A549 (cell line): ENCODE measurements around the gene TUB. TPM values are rescaled to one million over a fixed set of nuclear protein-coding genes. Genes with fewer than 3 reads are reported as not detected.

ENCODE experiments used
- ATAC-seq, 2 experiments: fragments of 200-7000 bp in 1 of 2; fragments of >200 bp in 1 of 2; cut with Nextera tagmentation in 1 of 2; cut with Tn5 transposase in 1 of 2; 3 replicates each; pipeline versions ENCODE4 v1.8.0 to v1.9.1; 2018 to 2020; ENCODE audit warnings: mild to moderate bottlenecking in 1 of 2, moderate library complexity in 1 of 2
- CTCF ChIA-PET: fragments of 300-600 bp; sonication (Branson Sonifier 250); formaldehyde crosslinking; extraction: SDS; loops from one replicate; lab custom pipeline; 2021; ENCODE audit warnings: antibody characterized with exemption, inconsistent platforms; lab: Yijun Ruan, JAX
- POLR2A ChIA-PET: fragments of 350-600 bp; formaldehyde crosslinking; extraction: SDS; loops from one replicate; lab custom pipeline; 2021; ENCODE audit warnings: antibody characterized with exemption, inconsistent platforms; lab: Yijun Ruan, JAX
- DNase-seq, 2 experiments: peaks; one replicate each; pipeline versions ENCODE4 v3.0.0 to v3.0.0-alpha.2; 2011 to 2016; ENCODE audit warnings: low read depth in 1 of 2, low spot score in 1 of 2
- FAIRE-seq: peaks from 2 replicates; lab custom pipeline; 2011; peaks lifted over from hg19 to GRCh38; lab: Jason Lieb, UNC
- H3K27ac ChIP-seq, 2 experiments: fragments of >200 bp; sonication (Bioruptor Twin); formaldehyde crosslinking; 3 replicates each; pipeline ENCODE4 v1.5.1; 2016 to 2017
- H3K4me1 ChIP-seq: fragments of >200 bp; sonication (Bioruptor Twin); formaldehyde crosslinking; 3 replicates; pipeline ENCODE4 v1.6.1; 2016
- H3K4me2 ChIP-seq: fragments of >200 bp; sonication (Bioruptor Twin); formaldehyde crosslinking; 3 replicates; pipeline ENCODE4 v1.6.1; 2016
- H3K4me3 ChIP-seq: fragments of >200 bp; sonication (Bioruptor Twin); formaldehyde crosslinking; 3 replicates; pipeline ENCODE4 v1.5.1; 2016
- H3K9me3 ChIP-seq: fragments of >200 bp; sonication (Bioruptor Twin); formaldehyde crosslinking; 3 replicates; pipeline ENCODE4 v1.6.1; 2016
- BHLHE40 ChIP-seq: IDR thresholded peaks from 2 replicates; pipeline ENCODE4 v1.6.1; 2012; ENCODE audit warnings: low read depth, low read length, inconsistent platforms
- CBX2 ChIP-seq: fragments of 200-600 bp; sonication (generic); IDR thresholded peaks from 2 replicates; pipeline ENCODE4 v1.6.1; 2016; ENCODE audit warnings: low read depth, mild to moderate bottlenecking, borderline replicate concordance
- CHD2 ChIP-seq: fragments of 150-350 bp; IDR thresholded peaks from 2 replicates; pipeline ENCODE4 v1.6.1; 2014; ENCODE audit warnings: low read length; ENCODE audit not compliant: partially characterized antibody
- EHF ChIP-seq: fragments of 250-450 bp; sonication (Bioruptor Pico); IDR thresholded peaks from 2 replicates; pipeline ENCODE4 v1.5.0; 2020; ENCODE audit warnings: mild to moderate bottlenecking
- EHMT2 ChIP-seq: fragments of 200-600 bp; sonication (generic); IDR thresholded peaks from 2 replicates; pipeline ENCODE4 v1.6.1; 2016; ENCODE audit warnings: antibody characterized with exemption, low read depth, mild to moderate bottlenecking, moderate library complexity
- HES2 ChIP-seq: fragments of >200 bp; sonication (Bioruptor Twin); formaldehyde crosslinking; IDR thresholded peaks from 2 replicates; pipeline ENCODE4 v1.6.1; 2016
- HOXA7 ChIP-seq: fragments of 250-450 bp; sonication (Bioruptor Pico); IDR thresholded peaks from 2 replicates; pipeline ENCODE4 v1.5.0; 2020; ENCODE audit warnings: mild to moderate bottlenecking, moderate library complexity
- HOXB5 ChIP-seq: fragments of 250-450 bp; sonication (Bioruptor Pico); IDR thresholded peaks from 2 replicates; pipeline ENCODE4 v1.5.0; 2020; ENCODE audit warnings: mild to moderate bottlenecking, moderate library complexity
- JUN ChIP-seq, 2 experiments: fragments of >200 bp; sonication (Bioruptor Twin); formaldehyde crosslinking; IDR thresholded peaks; 2 replicates in 1 of 2; 3 replicates in 1 of 2; pipeline ENCODE4 v1.6.1; 2016 to 2017
- JUNB ChIP-seq: fragments of >200 bp; sonication (Bioruptor Twin); formaldehyde crosslinking; IDR thresholded peaks from 2 replicates; pipeline ENCODE4 v1.6.1; 2016
- KDM1A ChIP-seq: fragments of 200-600 bp; sonication (generic); IDR thresholded peaks from 2 replicates; pipeline ENCODE4 v1.6.1; 2016; ENCODE audit warnings: low read depth, mild to moderate bottlenecking
- MAFK ChIP-seq: fragments of 450-650 bp; IDR thresholded peaks from 2 replicates; pipeline ENCODE4 v1.6.1; 2014; ENCODE audit not compliant: partially characterized antibody
- MAZ ChIP-seq: fragments of 150-350 bp; IDR thresholded peaks from 2 replicates; pipeline ENCODE4 v1.6.1; 2014; ENCODE audit warnings: antibody characterized with exemption, low read depth, low read length, borderline replicate concordance
- NPAS2 ChIP-seq: fragments of 250-450 bp; sonication (Bioruptor Pico); IDR thresholded peaks from 2 replicates; pipeline ENCODE4 v1.8.0; 2022; ENCODE audit warnings: mild to moderate bottlenecking, moderate library complexity, borderline replicate concordance
- POLR2A ChIP-seq: IDR thresholded peaks from 2 replicates; pipeline ENCODE4 v1.6.1; 2012; ENCODE audit warnings: mild to moderate bottlenecking, low read length
- POLR2AphosphoS2 ChIP-seq: conservative IDR thresholded peaks from 2 replicates; pipeline ENCODE4 v1.6.1; 2012; ENCODE audit warnings: low read length, improper control_type of control experiment, inconsistent platforms
- REST ChIP-seq: fragments of 200-600 bp; sonication (generic); IDR thresholded peaks from 2 replicates; pipeline ENCODE4 v1.6.1; 2016; ENCODE audit warnings: antibody characterized with exemption, mild to moderate bottlenecking, moderate library complexity
- TFCP2L1 ChIP-seq: fragments of 250-450 bp; sonication (Bioruptor Pico); IDR thresholded peaks from 2 replicates; pipeline ENCODE4 v1.5.0; 2021; ENCODE audit warnings: mild to moderate bottlenecking
- ZC3H11A ChIP-seq: fragments of 450-650 bp; IDR thresholded peaks from 2 replicates; pipeline ENCODE4 v1.6.1; 2014; ENCODE audit warnings: antibody characterized with exemption, mild to moderate bottlenecking
- WGBS: methylation state at CpG from one replicate; pipeline ENCODE4 v1.1.6; 2017; ENCODE audit errors: missing lambda C conversion rate; 5-methylcytosine and 5-hydroxymethylcytosine counted together
- polyA plus RNA-seq, 4 experiments: library from polyadenylated mRNA; depleted of rRNA in 3 of 4; stranded (reverse); fragments of >200 nt; fragmentation: RNase III in 1 of 4; extraction: RNeasy Plus Mini Kit Qiagen cat#74134 plus additional on column Dnase treatment in 1 of 4; gene quantifications; 2 replicates in 3 of 4; 3 replicates in 1 of 4; pipeline ENCODE4 v1.2.3, GENCODE V29; 2011 to 2017
- TF ChIP-seq, protein P1 (sequence below): fragments of 250-450 bp; sonication (Bioruptor Pico); IDR thresholded peaks from 2 replicates; pipeline ENCODE4 v1.5.0; 2020; ENCODE audit warnings: low read depth, mild to moderate bottlenecking, moderate library complexity
- TF ChIP-seq, protein P2 (sequence below): IDR thresholded peaks from 2 replicates; pipeline ENCODE4 v1.6.1; 2012; ENCODE audit warnings: low read depth, borderline replicate concordance
- TF ChIP-seq, protein P3 (sequence below): IDR thresholded peaks from 2 replicates; pipeline ENCODE4 v1.6.1; 2012

Gene TUB
- polyA plus RNA-seq, 2 of the 4 experiments (the other 2 are of a cell fraction): 11.3 to 13.2 TPM

- no peak for DNase-seq
- CTCF ChIA-PET: interaction anchor here (2.4 to 30.1 kb wide), 3 partner anchors 14 to 78 kb away, joined by 10 to 644 read pairs (median 55); no protein-coding TSS in a partner anchor
- FAIRE-seq: no peak
- POLR2A ChIA-PET: no interaction called here
- peaks cover 6% of the 10 kb centered on the region; the same call in 1 of the 3 replicates for H3K4me1 ChIP-seq
- 73% methylated on average over 1 of the region's 1 CpG for WGBS
- H3K9me3 ChIP-seq: no peaks in the 10 kb centered on the region
- no peak overlapping the region for H3K27ac ChIP-seq
- no peak for ATAC-seq
- TF ChIP-seq MAZ (no peak), CBX2 (no peak), JUN (IDR thresholded peaks at IDR 0.05) (no peak), JUNB (no peak), POLR2A (no peak), POLR2AphosphoS2 (no peak), EHF (no peak), REST (no peak), HOXA7 (CRISPR knock-in tag) (no peak), CHD2 (no peak), MAFK (no peak), ZC3H11A (no peak), NPAS2 (CRISPR knock-in tag) (no peak), EHMT2 (no peak), KDM1A (no peak), HES2 (no peak)
- TF ChIP-seq, protein P1, sequence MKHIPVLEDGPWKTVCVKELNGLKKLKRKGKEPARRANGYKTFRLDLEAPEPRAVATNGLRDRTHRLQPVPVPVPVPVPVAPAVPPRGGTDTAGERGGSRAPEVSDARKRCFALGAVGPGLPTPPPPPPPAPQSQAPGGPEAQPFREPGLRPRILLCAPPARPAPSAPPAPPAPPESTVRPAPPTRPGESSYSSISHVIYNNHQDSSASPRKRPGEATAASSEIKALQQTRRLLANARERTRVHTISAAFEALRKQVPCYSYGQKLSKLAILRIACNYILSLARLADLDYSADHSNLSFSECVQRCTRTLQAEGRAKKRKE: no peak
- TF ChIP-seq, protein P2, sequence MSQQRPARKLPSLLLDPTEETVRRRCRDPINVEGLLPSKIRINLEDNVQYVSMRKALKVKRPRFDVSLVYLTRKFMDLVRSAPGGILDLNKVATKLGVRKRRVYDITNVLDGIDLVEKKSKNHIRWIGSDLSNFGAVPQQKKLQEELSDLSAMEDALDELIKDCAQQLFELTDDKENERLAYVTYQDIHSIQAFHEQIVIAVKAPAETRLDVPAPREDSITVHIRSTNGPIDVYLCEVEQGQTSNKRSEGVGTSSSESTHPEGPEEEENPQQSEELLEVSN: no peak
- TF ChIP-seq, protein P3, sequence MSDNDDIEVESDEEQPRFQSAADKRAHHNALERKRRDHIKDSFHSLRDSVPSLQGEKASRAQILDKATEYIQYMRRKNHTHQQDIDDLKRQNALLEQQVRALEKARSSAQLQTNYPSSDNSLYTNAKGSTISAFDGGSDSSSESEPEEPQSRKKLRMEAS: no peak
- no peak overlapping the region for H3K4me2 ChIP-seq
- no peak overlapping the region for H3K4me3 ChIP-seq
Observed at GRCh38 chr11:8083871-8084281, 2.9 kb downstream of the TUB start.

- Histone ChIP-seq H3K4me3 (no peak overlapping the region), H3K27ac (no peak overlapping the region), H3K4me1 (peaks cover 6% of the 10 kb centered on the region; the same call in 1 of the 3 replicates), H3K4me2 (no peak overlapping the region), H3K9me3 (no peaks in the 10 kb centered on the region)
- TF ChIP-seq TFCP2L1 (CRISPR knock-in tag) (no peak), BHLHE40 (no peak), HOXB5 (CRISPR knock-in tag) (no peak), REST (no peak)
- CTCF ChIA-PET: interaction anchor here (6.4 to 30.1 kb wide), 3 partner anchors 13 to 49 kb away, joined by 55 to 644 read pairs (median 143); no protein-coding TSS in a partner anchor
- 90% methylated on average over 6 of the region's 6 CpGs for WGBS
- POLR2A ChIA-PET: no interaction called here
- no peak for DNase-seq
- FAIRE-seq: no peak
- no peak for ATAC-seq
Observed at GRCh38 chr11:8084352-8084751, 3.3 kb downstream of the TUB start.
